Tibial artery (tissue), 4 donors: ENCODE data around the gene TBX4.

ENCODE experiments used
- DNase-seq, 2 donors: peaks; one replicate each; pipeline ENCODE4 v3.0.0-alpha.2; 2019
- H3K27ac ChIP-seq, 2 donors: fragments of 200-600 bp; sonication (generic) in 1 of 2; 1 replicate in 1 of 2; 2 replicates in 1 of 2; pipeline ENCODE4 v1.5.1; 2018 to 2019; ENCODE audit warnings: mild to moderate bottlenecking in 1 of 2
- H3K27me3 ChIP-seq, 2 donors: fragments of 200-600 bp; sonication (generic) in 1 of 2; one replicate each; pipeline versions ENCODE4 v1.5.1 to v1.6.0; 2016 to 2019
- H3K36me3 ChIP-seq, 3 donors: fragments of 200-600 bp; sonication (generic) in 2 of 3; one replicate each; pipeline ENCODE4 v1.5.1; 2016 to 2019; ENCODE audit warnings: mild to moderate bottlenecking in 2 of 3
- H3K4me1 ChIP-seq, 4 donors: fragments of 200-600 bp; sonication (generic) in 2 of 4; 1 replicate in 3 of 4; 2 replicates in 1 of 4; pipeline ENCODE4 v1.5.1; 2016 to 2019
- H3K4me3 ChIP-seq, 2 donors: fragments of 200-600 bp; sonication (generic) in 1 of 2; 1 replicate in 1 of 2; 2 replicates in 1 of 2; pipeline ENCODE4 v1.5.1; 2018 to 2019; ENCODE audit warnings: mild to moderate bottlenecking in 2 of 2
- H3K9me3 ChIP-seq, 3 donors: fragments of 200-600 bp; sonication (generic) in 1 of 3; one replicate each; pipeline ENCODE4 v1.5.1; 2016 to 2019
- intact Hi-C: fragments of 100-400 bp; cut with DNase I; formaldehyde crosslinking; loops from one replicate; pipeline ENCODE4 v1.15.0; 2023; ENCODE audit warnings: low total_unique reads
- TF ChIP-seq, protein P1 (sequence below), 2 experiments: fragments of 200-600 bp in 1 of 2; fragments of 450-650 bp in 1 of 2; IDR thresholded peaks; one replicate each; pipeline ENCODE4 v1.5.1; 2017 to 2019; ENCODE audit warnings: antibody characterized with exemption in 2 of 2, mild to moderate bottlenecking in 1 of 2, moderate library complexity in 1 of 2

TBX4 gene

DNA sequence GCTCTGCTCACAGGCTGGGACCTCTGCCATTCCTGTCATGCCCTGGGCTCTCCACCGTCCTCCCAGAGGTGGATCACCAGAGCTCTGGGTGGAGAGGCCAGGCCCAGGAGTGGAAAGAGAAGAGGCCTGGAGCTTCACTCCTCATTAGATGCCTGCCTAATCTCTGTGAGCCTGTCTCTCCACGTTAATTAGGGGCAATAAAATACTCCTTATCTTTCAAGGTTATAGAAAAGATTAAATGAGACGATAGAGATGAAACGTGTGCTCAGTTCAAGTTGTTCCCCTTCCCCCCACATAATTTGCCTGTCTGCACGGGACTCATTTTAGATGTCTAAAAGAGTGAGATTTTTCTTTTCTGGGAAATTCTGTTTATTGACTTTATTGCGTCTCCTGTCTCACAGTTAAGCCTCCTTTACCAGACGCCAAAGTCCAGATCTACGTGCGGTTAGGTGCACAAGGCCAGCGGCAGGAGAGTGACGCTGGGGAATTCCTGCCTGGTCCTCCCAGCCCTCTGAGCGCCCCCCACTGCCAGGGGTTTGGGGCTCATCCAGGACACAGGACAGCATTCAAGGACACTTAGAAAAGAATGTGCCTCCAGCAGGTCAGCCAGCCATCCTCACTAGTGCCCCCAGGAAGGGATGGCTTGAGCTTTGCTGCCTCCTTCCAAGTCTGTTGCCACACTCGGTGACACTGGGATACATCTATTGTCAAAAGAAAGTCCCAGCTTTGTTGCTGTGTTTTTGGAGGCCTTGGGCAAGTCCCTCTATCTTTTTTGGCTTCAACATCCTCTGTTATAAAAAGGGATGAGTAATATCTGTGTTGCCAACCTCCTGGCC is 42.3 kb downstream of the TBX4 start:
- Histone ChIP-seq H3K4me1 (peaks cover 0 to 36% (median 11%) of the 10 kb centered on the region in 4 donors), H3K4me3 (no peak overlapping the region), H3K9me3 (no peaks in the 10 kb centered on the region), H3K27me3 (no peaks in the 10 kb centered on the region), H3K27ac (peak overlapping the region in 1 of 2 donors; percentile 79), H3K36me3 (no peaks in the 10 kb centered on the region)
- TF ChIP-seq, protein P1, sequence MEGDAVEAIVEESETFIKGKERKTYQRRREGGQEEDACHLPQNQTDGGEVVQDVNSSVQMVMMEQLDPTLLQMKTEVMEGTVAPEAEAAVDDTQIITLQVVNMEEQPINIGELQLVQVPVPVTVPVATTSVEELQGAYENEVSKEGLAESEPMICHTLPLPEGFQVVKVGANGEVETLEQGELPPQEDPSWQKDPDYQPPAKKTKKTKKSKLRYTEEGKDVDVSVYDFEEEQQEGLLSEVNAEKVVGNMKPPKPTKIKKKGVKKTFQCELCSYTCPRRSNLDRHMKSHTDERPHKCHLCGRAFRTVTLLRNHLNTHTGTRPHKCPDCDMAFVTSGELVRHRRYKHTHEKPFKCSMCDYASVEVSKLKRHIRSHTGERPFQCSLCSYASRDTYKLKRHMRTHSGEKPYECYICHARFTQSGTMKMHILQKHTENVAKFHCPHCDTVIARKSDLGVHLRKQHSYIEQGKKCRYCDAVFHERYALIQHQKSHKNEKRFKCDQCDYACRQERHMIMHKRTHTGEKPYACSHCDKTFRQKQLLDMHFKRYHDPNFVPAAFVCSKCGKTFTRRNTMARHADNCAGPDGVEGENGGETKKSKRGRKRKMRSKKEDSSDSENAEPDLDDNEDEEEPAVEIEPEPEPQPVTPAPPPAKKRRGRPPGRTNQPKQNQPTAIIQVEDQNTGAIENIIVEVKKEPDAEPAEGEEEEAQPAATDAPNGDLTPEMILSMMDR (IDR thresholded peaks at IDR 0.05), result no peak
- DNase-seq, result no peak
- intact Hi-C loops, result no loop called here

DNA sequence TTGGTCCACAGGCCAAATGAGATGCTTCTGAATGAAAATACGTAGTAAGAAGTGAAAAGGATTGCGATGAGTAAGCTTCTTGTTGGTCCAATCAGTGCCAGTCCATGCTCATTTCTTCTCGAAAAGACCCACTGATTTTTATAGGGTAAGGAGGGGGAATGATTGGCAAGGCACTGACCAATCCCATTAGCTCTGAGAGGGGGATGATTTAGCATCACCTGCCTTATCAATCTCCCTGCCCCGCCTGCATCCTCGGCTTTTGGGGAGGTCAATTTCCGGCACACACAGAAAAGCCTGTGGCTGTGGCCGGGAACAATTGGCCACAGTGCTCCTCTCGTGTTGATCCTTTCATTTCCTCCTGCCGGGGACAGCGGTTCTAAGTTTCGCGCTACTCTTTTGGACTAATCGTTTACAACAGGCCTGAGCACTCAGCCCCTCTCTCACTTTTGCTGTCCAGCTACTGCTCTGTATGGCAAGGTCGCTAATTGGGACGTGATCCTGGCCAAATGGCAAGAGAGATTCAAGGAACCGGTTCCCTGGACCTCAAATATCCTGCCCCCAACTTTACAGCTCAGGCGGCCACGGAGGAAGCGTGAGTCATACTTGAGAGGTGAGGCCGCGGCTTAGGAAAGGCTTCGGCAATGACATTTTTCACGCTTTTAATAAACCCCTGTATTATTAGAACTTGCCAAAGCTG is 43.1 kb downstream of the TBX4 start:
- Histone ChIP-seq H3K36me3 (no peaks in the 10 kb centered on the region), H3K4me3 (no peak overlapping the region), H3K9me3 (no peaks in the 10 kb centered on the region), H3K27ac (peak overlapping the region in 1 of 2 donors; percentile 79), H3K27me3 (no peaks in the 10 kb centered on the region), H3K4me1 (peaks cover 0 to 33% (median 11%) of the 10 kb centered on the region in 4 donors)
- TF ChIP-seq, protein P1 (IDR thresholded peaks at IDR 0.05), result no peak
- DNase-seq, result no peak
- intact Hi-C loops, result no loop called here

DNA sequence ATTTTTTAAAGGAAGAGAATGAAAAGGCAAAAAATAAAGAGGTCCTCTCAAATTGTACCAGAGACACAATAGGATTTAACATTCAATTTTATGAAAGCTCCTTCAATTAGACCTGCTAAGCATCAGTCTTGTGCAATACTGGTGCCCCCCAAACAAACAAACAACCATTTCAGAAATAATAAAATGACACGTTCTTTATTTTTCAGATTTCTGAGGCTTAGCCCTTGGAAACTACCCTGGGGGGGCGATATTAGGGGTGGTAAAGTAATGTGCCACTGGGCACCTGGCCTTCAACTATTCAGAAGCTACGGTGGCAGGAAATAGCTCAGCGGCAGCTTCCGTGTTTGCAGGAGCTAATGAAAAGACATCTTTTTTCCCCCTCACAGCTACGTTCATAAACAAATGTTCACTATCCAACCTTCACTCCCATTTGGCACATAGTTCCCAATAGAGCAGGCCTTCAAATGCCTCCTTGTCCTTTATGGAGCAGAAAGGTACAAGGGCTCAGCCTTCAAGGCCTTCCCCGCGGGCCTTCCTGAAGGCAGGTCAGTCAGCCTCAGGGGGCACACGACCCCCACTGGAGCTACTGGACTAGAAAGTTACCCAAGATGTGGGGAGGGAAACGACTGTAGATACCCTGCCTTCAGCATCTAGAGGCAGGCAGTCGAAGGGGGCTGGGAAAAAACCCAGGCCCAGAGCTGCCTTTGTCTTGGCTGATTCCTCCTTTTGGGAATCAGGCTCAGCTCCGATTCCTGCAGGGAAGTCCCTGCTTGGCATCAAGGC is 44.1 kb downstream of the TBX4 start:
- TF ChIP-seq, protein P1 (IDR thresholded peaks at IDR 0.05), result no peak
- Histone ChIP-seq H3K9me3 (no peaks in the 10 kb centered on the region), H3K27me3 (no peaks in the 10 kb centered on the region), H3K36me3 (no peaks in the 10 kb centered on the region), H3K27ac (no peak overlapping the region), H3K4me3 (no peak overlapping the region), H3K4me1 (peaks cover 0 to 23% (median 8%) of the 10 kb centered on the region in 4 donors)
- intact Hi-C loops, result no loop called here
- no peak for DNase-seq

DNA sequence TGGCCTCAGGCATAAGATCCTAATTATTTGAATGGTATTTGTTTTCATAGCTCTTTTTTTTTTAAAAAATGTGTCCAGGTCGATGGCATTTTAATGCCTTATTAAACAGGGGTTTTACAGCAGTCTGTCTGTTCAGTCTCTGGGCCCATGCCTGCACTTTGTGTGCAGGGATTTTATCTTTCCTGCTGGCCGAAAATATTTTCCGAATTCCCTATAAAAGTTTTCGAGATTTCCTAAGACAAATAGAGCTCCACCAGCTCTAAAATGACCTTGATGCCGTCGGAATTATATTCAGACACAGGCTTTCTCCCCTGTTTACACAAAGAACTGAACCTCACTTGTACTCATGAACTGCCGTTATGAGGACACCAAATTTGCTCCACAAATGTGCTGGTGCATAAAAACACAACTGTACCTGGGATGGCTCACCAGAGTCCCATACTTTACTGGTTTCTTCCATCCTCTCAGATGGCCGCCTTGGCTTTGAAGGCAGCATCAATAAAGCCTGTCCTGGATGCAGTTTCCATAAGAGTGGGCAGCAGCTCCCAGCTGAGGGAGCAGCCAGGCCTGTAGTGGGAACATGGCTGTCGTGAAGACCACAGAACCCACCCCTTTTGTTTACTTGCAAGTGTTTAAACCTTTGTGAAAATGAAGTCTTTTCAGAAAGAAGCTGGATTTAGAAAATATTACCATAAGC is 44.9 kb downstream of the TBX4 start:
- no peaks in the 10 kb centered on the region for H3K36me3 ChIP-seq
- H3K9me3 ChIP-seq, result no peaks in the 10 kb centered on the region
- H3K27ac ChIP-seq, result no peak overlapping the region
- no peak overlapping the region for H3K4me3 ChIP-seq
- TF ChIP-seq, protein P1 (IDR thresholded peaks at IDR 0.05), result no peak
- intact Hi-C loops, result no loop called here
- DNase-seq, result no peak
- no peaks in the 10 kb centered on the region for H3K27me3 ChIP-seq
- H3K4me1 ChIP-seq, result peaks cover 0 to 16% (median 8%) of the 10 kb centered on the region in 4 donors
